ENCODE data around the gene FAN1. TPM values are rescaled to one million over a fixed set of nuclear protein-coding genes. Genes with fewer than 3 reads are reported as not detected.

FAN1 gene
- total and polyA plus RNA-seq, 8 donors: 4.2 to 18.0 (median 9.9) TPM

GRCh38 chr15:30885814-30886213 is 17.9 kb upstream of the FAN1 start:
- no peak overlapping the region for H3K4me3 ChIP-seq
- TF ChIP-seq, protein P1, sequence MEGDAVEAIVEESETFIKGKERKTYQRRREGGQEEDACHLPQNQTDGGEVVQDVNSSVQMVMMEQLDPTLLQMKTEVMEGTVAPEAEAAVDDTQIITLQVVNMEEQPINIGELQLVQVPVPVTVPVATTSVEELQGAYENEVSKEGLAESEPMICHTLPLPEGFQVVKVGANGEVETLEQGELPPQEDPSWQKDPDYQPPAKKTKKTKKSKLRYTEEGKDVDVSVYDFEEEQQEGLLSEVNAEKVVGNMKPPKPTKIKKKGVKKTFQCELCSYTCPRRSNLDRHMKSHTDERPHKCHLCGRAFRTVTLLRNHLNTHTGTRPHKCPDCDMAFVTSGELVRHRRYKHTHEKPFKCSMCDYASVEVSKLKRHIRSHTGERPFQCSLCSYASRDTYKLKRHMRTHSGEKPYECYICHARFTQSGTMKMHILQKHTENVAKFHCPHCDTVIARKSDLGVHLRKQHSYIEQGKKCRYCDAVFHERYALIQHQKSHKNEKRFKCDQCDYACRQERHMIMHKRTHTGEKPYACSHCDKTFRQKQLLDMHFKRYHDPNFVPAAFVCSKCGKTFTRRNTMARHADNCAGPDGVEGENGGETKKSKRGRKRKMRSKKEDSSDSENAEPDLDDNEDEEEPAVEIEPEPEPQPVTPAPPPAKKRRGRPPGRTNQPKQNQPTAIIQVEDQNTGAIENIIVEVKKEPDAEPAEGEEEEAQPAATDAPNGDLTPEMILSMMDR (IDR thresholded peaks at IDR 0.05): no peak
- H3K4me1 ChIP-seq: no peaks in the 10 kb centered on the region
- no peak overlapping the region for H3K27ac ChIP-seq
- H3K36me3 ChIP-seq: no peaks in the 10 kb centered on the region
- 91 to 95% methylated on average over 1 of the region's 1 CpG for WGBS, 2 donors
- no peaks in the 10 kb centered on the region for H3K27me3 ChIP-seq
- intact Hi-C loops (cut with DNase I): no loop called here
- ATAC-seq (peak in 2 of 4 donors; percentile 41 to 42), DNase-seq (no peak), FAIRE-seq (no peak)
- H3K9me3 ChIP-seq: no peaks in the 10 kb centered on the region

GRCh38 chr15:30889196-30889595 is 14.5 kb upstream of the FAN1 start:
- intact Hi-C loops (cut with DNase I): no loop called here
- Histone ChIP-seq H3K27me3 (no peaks in the 10 kb centered on the region), H3K27ac (no peak overlapping the region), H3K4me3 (no peak overlapping the region), H3K4me1 (peaks cover 0 to 6% (median 0%) of the 10 kb centered on the region in 3 donors), H3K36me3 (no peaks in the 10 kb centered on the region), H3K9me3 (no peaks in the 10 kb centered on the region)
- 79 to 83% methylated on average over 4 of the region's 4 CpGs for WGBS, 2 donors
- FAIRE-seq: no peak
- TF ChIP-seq, protein P1 (IDR thresholded peaks at IDR 0.05): no peak
- ATAC-seq: no peak
- no peak for DNase-seq

DNA sequence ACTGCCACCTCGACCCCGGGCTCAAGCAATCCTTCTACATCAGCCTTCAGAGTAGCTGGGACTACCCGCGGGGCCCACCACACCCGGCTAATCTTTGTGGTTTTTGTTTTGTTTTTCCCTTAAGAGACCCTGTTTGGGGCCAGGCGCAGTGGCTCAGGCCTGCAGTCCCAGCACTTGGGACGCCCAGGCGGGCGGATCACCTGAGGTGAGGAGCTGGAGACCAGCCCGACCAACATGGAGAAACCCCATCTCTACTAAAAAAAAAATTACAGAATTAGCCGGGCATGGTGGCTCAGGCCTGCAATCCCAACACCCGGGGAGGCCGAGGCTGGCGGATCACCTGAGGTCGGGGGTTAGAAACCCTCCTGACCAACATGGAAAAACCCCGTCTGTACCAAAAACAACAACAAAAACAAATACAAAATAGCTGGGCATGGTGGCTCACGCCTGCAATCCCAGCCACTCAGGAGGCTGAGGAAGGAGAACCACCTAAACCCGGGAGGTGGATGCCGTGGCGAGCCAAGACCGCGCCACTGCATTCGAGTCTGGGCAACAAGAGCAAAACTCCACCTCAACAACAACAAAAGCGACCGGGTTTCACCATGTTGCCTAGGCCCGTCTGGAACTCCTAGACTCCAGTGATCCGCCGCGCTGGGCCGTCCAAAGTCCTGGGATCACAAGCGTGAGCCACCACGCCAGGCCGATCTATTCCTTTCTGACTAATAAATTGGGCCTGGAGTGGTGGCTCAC is 8.1 kb upstream of the FAN1 start:
- Histone ChIP-seq H3K4me3 (no peak overlapping the region), H3K27ac (no peak overlapping the region), H3K36me3 (no peaks in the 10 kb centered on the region), H3K9me3 (no peaks in the 10 kb centered on the region), H3K27me3 (no peaks in the 10 kb centered on the region), H3K4me1 (peaks cover 0 to 6% (median 0%) of the 10 kb centered on the region in 3 donors)
- WGBS, 2 donors: 91 to 96% methylated on average over 33 of the region's 33 CpGs
- DNase-seq (no peak), ATAC-seq (no peak), FAIRE-seq (no peak)
- TF ChIP-seq, protein P1 (IDR thresholded peaks at IDR 0.05): no peak
- intact Hi-C loops (cut with DNase I): no loop called here

DNA sequence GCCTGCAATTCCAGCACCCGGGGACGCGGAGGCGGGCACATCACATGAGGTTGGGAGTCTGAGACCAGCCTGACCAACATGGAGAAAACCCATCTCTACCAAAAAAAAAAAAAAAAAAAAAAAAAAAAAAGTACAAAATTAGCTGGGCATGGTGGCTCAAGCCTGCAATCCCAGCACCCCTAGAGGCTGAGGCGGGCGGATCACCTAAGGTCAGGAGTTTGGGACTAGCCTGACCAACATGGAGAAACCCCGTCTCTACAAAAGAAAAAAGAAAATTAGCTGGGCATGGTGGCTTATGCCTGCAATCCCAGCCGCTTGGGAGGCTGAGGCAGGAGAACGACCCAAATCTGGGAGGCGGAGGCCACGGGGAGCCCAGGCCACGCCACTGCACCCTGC is 7.5 kb upstream of the FAN1 start:
- Histone ChIP-seq H3K27me3 (no peaks in the 10 kb centered on the region), H3K9me3 (no peaks in the 10 kb centered on the region), H3K4me3 (no peak overlapping the region), H3K27ac (no peak overlapping the region), H3K4me1 (peaks cover 0 to 2% (median 0%) of the 10 kb centered on the region in 3 donors), H3K36me3 (no peaks in the 10 kb centered on the region)
- TF ChIP-seq, protein P1 (IDR thresholded peaks at IDR 0.05): no peak
- WGBS, 2 donors: 88 to 91% methylated on average over 11 to 12 of the region's 12 CpGs
- ATAC-seq (no peak), DNase-seq (no peak), FAIRE-seq (no peak)
- intact Hi-C loops (cut with DNase I): no loop called here

GRCh38 chr15:30901889-30902288 is 1.8 kb upstream of the FAN1 start:
- WGBS, 2 donors: 95% methylated on average over 1 of the region's 1 CpG
- Histone ChIP-seq H3K4me1 (peaks cover 0 to 12% (median 4%) of the 10 kb centered on the region in 3 donors), H3K36me3 (no peaks in the 10 kb centered on the region), H3K27ac (no peak overlapping the region), H3K27me3 (no peaks in the 10 kb centered on the region), H3K9me3 (no peaks in the 10 kb centered on the region), H3K4me3 (no peak overlapping the region)
- ATAC-seq (no peak), FAIRE-seq (no peak), DNase-seq (no peak)
- intact Hi-C loops (cut with DNase I): no loop called here
- TF ChIP-seq, protein P1 (IDR thresholded peaks at IDR 0.05): no peak
